GM12878 (cell line): ENCODE data around the gene PLEKHA7.

Source experiments
- BCL3 ChIP-seq: IDR thresholded peaks from 2 replicates; pipeline ENCODE4 v1.6.1; 2011; ENCODE audit warnings: borderline replicate concordance, low read depth, mild to moderate bottlenecking, moderate library complexity, low read length; ENCODE audit not compliant: insufficient read depth, poor library complexity, severe bottlenecking
- CTCF ChIP-seq, 3 experiments: IDR thresholded peaks in 2 of 3; conservative IDR thresholded peaks in 1 of 3; 2 replicates each; pipeline ENCODE4 v1.5.1; 2011; ENCODE audit warnings: low read depth in 3 of 3, low read length in 3 of 3, mild to moderate bottlenecking in 3 of 3, control low read depth in 2 of 3, moderate library complexity in 2 of 3, inconsistent platforms in 1 of 3, mixed read lengths in 1 of 3; ENCODE audit not compliant: control insufficient read depth in 2 of 3, insufficient read depth in 1 of 3; ENCODE audit errors: extremely low read depth in 1 of 3
- FOS ChIP-seq: IDR thresholded peaks from 3 replicates; pipeline ENCODE4 v1.6.1; 2011; ENCODE audit warnings: borderline replicate concordance; ENCODE audit not compliant: insufficient read length; ENCODE audit errors: extremely low read depth
- IKZF1 ChIP-seq: fragments of 450-650 bp; conservative IDR thresholded peaks from 2 replicates; pipeline ENCODE4 v1.6.1; 2017; ENCODE audit warnings: antibody characterized with exemption, mild to moderate bottlenecking
- PKNOX1 ChIP-seq: fragments of 450-650 bp; IDR thresholded peaks from 2 replicates; pipeline ENCODE4 v1.6.1; 2016; ENCODE audit warnings: mild to moderate bottlenecking
- POLR2AphosphoS5 ChIP-seq: IDR thresholded peaks from 2 replicates; pipeline ENCODE4 v1.6.1; 2011; ENCODE audit warnings: mild to moderate bottlenecking, low read length, inconsistent platforms
- PRDM15 ChIP-seq: fragments of 450-650 bp; formaldehyde crosslinking; IDR thresholded peaks from 2 replicates; pipeline ENCODE4 v1.4.0; 2020; ENCODE audit warnings: mild to moderate bottlenecking, moderate library complexity
- RCOR1 ChIP-seq: conservative IDR thresholded peaks from 2 replicates; pipeline ENCODE4 v1.6.1; 2012; ENCODE audit warnings: low read depth, low read length, improper control_type of control experiment
- SRF ChIP-seq, 2 experiments: IDR thresholded peaks; 2 replicates each; pipeline ENCODE4 v1.6.1; 2011; ENCODE audit warnings: low read depth in 2 of 2, low read length in 2 of 2, mild to moderate bottlenecking in 1 of 2, moderate library complexity in 1 of 2
- ZBTB33 ChIP-seq: fragments of 450-650 bp; IDR thresholded peaks from 2 replicates; pipeline ENCODE4 v1.6.1; 2017; ENCODE audit warnings: mild to moderate bottlenecking
- ZSCAN29 ChIP-seq: fragments of 450-650 bp; IDR thresholded peaks from 2 replicates; pipeline ENCODE4 v1.6.1; 2017; ENCODE audit warnings: mild to moderate bottlenecking, moderate library complexity

GRCh38 chr11:16923987-16924386 is 90.2 kb downstream of the PLEKHA7 start:
- TF ChIP-seq ZSCAN29 (no peak), FOS (no peak), PKNOX1 (no peak), BCL3 (no peak), ZBTB33 (no peak), POLR2AphosphoS5 (no peak), IKZF1 (no peak), RCOR1 (no peak), CTCF (IDR thresholded peaks at IDR 0.05 in 2 of 3, conservative IDR thresholded peaks at IDR 0.05 in 1 of 3; ENCODE audit: control insufficient read depth in 2 of 3, extremely low read depth in 1 of 3, insufficient read depth in 1 of 3, low read depth in 3 of 3, low read length in 3 of 3) (no peak), PRDM15 (CRISPR knock-in tag) (no peak), SRF (IDR thresholded peaks at IDR 0.05; ENCODE audit: low read depth in 2 of 2, low read length in 2 of 2) (no peak)
